Tibial artery (tissue), 4 donors: Measurements from ENCODE around the gene STK24.
"Not testable (repeated sequence)": the region's sequence is repeated elsewhere in the genome, so short reads cannot be mapped to it uniquely, and the experiment has no call there.

Source experiments
- DNase-seq, 2 donors: peaks; one replicate each; pipeline ENCODE4 v3.0.0-alpha.2; 2019
- H3K27ac ChIP-seq, 2 donors: fragments of 200-600 bp; sonication (generic) in 1 of 2; 1 replicate in 1 of 2; 2 replicates in 1 of 2; pipeline ENCODE4 v1.5.1; 2018 to 2019; ENCODE audit warnings: mild to moderate bottlenecking in 1 of 2
- H3K27me3 ChIP-seq, 2 donors: fragments of 200-600 bp; sonication (generic) in 1 of 2; one replicate each; pipeline versions ENCODE4 v1.5.1 to v1.6.0; 2016 to 2019
- H3K36me3 ChIP-seq, 3 donors: fragments of 200-600 bp; sonication (generic) in 2 of 3; one replicate each; pipeline ENCODE4 v1.5.1; 2016 to 2019; ENCODE audit warnings: mild to moderate bottlenecking in 2 of 3
- H3K4me1 ChIP-seq, 4 donors: fragments of 200-600 bp; sonication (generic) in 2 of 4; 1 replicate in 3 of 4; 2 replicates in 1 of 4; pipeline ENCODE4 v1.5.1; 2016 to 2019
- H3K4me3 ChIP-seq, 2 donors: fragments of 200-600 bp; sonication (generic) in 1 of 2; 1 replicate in 1 of 2; 2 replicates in 1 of 2; pipeline ENCODE4 v1.5.1; 2018 to 2019; ENCODE audit warnings: mild to moderate bottlenecking in 2 of 2
- H3K9me3 ChIP-seq, 3 donors: fragments of 200-600 bp; sonication (generic) in 1 of 3; one replicate each; pipeline ENCODE4 v1.5.1; 2016 to 2019
- intact Hi-C: fragments of 100-400 bp; cut with DNase I; formaldehyde crosslinking; loops from one replicate; pipeline ENCODE4 v1.15.0; 2023; ENCODE audit warnings: low total_unique reads
- TF ChIP-seq, protein P1 (sequence below), 2 experiments: fragments of 200-600 bp in 1 of 2; fragments of 450-650 bp in 1 of 2; IDR thresholded peaks; one replicate each; pipeline ENCODE4 v1.5.1; 2017 to 2019; ENCODE audit warnings: antibody characterized with exemption in 2 of 2, mild to moderate bottlenecking in 1 of 2, moderate library complexity in 1 of 2

STK24 gene

DNA sequence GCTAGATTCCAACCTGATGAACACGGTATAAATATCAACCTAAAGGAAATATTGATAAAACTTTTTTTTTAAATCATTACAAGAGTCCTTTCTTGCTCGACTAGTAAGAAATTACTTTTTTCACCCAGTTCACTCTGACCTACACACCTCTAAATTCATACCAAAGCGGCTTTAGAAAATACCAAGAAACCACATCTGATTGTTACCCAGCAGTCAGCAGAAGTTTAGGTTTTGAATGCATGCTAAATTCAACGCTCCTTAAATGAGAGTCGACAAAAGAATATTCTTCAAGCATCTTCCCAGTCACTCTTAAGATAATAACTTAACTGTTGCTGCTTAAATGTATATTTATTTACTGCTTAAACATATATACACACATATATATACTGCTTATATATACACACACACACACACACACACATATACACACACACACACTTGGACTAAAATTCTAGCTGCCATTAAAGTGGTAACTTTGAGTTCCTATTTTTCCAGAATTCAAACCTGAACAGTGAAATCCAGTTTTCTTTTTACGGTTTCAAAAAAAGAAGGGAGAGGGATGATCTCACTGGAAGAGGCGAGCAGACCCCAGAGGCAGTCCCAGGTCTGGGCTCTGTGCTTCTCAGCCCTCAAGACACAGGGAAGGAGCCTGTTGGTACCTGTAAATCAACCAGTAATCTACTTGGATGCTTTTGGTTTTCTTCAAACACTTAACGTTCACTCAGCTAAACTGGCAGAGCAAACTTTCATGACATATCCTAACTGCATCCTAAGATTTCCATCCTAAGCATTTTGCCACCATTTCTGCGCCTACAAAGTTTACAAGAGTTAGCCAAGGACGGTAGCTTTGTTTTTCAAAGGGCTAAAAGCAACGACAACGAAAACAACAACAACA, 1.7 kb downstream of the STK24 start:
- no peaks in the 10 kb centered on the region for H3K36me3 ChIP-seq
- no peak for DNase-seq
- H3K27ac ChIP-seq: peak overlapping the region; percentile 90 to 93
- H3K27me3 ChIP-seq: no peaks in the 10 kb centered on the region
- intact Hi-C loops: loop anchor here (5.0 kb wide), 1 partner anchor 73 kb away; no protein-coding TSS in a partner anchor
- H3K4me3 ChIP-seq: peak overlapping the region; percentile 78 to 79
- TF ChIP-seq, protein P1, sequence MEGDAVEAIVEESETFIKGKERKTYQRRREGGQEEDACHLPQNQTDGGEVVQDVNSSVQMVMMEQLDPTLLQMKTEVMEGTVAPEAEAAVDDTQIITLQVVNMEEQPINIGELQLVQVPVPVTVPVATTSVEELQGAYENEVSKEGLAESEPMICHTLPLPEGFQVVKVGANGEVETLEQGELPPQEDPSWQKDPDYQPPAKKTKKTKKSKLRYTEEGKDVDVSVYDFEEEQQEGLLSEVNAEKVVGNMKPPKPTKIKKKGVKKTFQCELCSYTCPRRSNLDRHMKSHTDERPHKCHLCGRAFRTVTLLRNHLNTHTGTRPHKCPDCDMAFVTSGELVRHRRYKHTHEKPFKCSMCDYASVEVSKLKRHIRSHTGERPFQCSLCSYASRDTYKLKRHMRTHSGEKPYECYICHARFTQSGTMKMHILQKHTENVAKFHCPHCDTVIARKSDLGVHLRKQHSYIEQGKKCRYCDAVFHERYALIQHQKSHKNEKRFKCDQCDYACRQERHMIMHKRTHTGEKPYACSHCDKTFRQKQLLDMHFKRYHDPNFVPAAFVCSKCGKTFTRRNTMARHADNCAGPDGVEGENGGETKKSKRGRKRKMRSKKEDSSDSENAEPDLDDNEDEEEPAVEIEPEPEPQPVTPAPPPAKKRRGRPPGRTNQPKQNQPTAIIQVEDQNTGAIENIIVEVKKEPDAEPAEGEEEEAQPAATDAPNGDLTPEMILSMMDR (IDR thresholded peaks at IDR 0.05): no peak
- no peaks in the 10 kb centered on the region for H3K9me3 ChIP-seq
- peaks cover 0 to 59% (median 30%) of the 10 kb centered on the region in 4 donors for H3K4me1 ChIP-seq

- DNase-seq: no peak
- peak overlapping the region; percentile 49 to 56 for H3K27ac ChIP-seq
- no peaks in the 10 kb centered on the region for H3K27me3 ChIP-seq
- TF ChIP-seq, protein P1 (IDR thresholded peaks at IDR 0.05): no peak
- no peaks in the 10 kb centered on the region for H3K36me3 ChIP-seq
- H3K4me3 ChIP-seq: peak overlapping the region; percentile 1 to 4
- peaks cover 0 to 67% (median 42%) of the 10 kb centered on the region in 4 donors for H3K4me1 ChIP-seq
- no peaks in the 10 kb centered on the region for H3K9me3 ChIP-seq
- intact Hi-C loops: no loop called here
Observed at GRCh38 chr13:98571955-98572662, 4.8 kb downstream of the STK24 start.

DNA sequence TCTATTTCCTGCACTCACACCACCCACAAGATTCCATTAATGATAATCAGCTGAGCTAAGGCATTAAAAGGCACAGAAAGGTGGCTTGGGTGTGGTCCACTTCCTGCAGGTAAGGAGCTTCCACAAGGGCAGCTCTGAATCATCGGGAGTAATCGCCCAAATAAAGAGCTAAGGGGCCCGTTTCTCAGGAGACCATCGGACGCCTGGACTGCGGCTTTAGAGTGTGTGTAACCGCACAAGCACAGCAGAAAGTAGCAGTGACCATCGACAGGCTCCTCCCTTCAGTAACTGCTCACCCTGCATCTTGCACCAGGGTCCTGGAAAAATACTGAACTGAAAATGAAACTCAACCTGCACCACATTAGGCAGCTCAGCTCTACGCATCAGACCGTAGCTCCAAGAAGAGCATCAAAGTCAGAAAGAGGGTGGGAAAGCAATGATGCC, 6.0 kb downstream of the STK24 start:
- no peaks in the 10 kb centered on the region for H3K36me3 ChIP-seq
- peaks cover 0 to 79% (median 53%) of the 10 kb centered on the region in 4 donors for H3K4me1 ChIP-seq
- peak overlapping the region; percentile 15 to 35 for H3K4me3 ChIP-seq
- peak overlapping the region; percentile 49 to 56 for H3K27ac ChIP-seq
- no peaks in the 10 kb centered on the region for H3K9me3 ChIP-seq
- DNase-seq: no peak
- H3K27me3 ChIP-seq: no peaks in the 10 kb centered on the region
- intact Hi-C loops: no loop called here
- TF ChIP-seq, protein P1 (IDR thresholded peaks at IDR 0.05): no peak

GRCh38 chr13:98569494-98570367, 7.2 kb downstream of the STK24 start:
- peak overlapping the region; percentile 49 to 56 for H3K27ac ChIP-seq
- H3K9me3 ChIP-seq, DNase-seq, H3K36me3 ChIP-seq, H3K27me3 ChIP-seq, H3K4me3 ChIP-seq: not testable (repeated sequence)
- intact Hi-C loops: loop anchor here (5.0 kb wide), 1 partner anchor 72 kb away; no protein-coding TSS in a partner anchor
- peaks cover 0 to 84% (median 62%) of the 10 kb centered on the region in 4 donors for H3K4me1 ChIP-seq

GRCh38 chr13:98568918-98569317, 8.0 kb downstream of the STK24 start:
- peaks cover 0 to 84% (median 64%) of the 10 kb centered on the region in 4 donors for H3K4me1 ChIP-seq
- TF ChIP-seq, protein P1 (IDR thresholded peaks at IDR 0.05): no peak
- DNase-seq: no peak
- no peaks in the 10 kb centered on the region for H3K36me3 ChIP-seq
- H3K27ac ChIP-seq: no peak overlapping the region
- H3K27me3 ChIP-seq: no peaks in the 10 kb centered on the region
- no peaks in the 10 kb centered on the region for H3K9me3 ChIP-seq
- no peak overlapping the region for H3K4me3 ChIP-seq
- intact Hi-C loops: loop anchor here (5.0 kb wide), 1 partner anchor 72 kb away; no protein-coding TSS in a partner anchor
